GM19193 (cell line): ENCODE measurements around the gene ZFAND3.

ENCODE experiments used
- POLR2A ChIP-seq: IDR thresholded peaks from 4 replicates; pipeline ENCODE4 v1.6.1; 2011; ENCODE audit not compliant: insufficient read depth, insufficient read length; ENCODE audit errors: extremely low read depth

The ZFAND3 gene

GRCh38 chr6:37819177-37819801 is at the start of gene ZFAND3:
Gene ZFAND3 (plus strand): TSS chr6:37819727. CDS start chr6:37819946, 219 bp downstream.
- no peak for TF ChIP-seq POLR2A

- TF ChIP-seq POLR2A, result no peak
Measured at GRCh38 chr6:37774028-37774680, 45.4 kb upstream of the ZFAND3 start.

DNA sequence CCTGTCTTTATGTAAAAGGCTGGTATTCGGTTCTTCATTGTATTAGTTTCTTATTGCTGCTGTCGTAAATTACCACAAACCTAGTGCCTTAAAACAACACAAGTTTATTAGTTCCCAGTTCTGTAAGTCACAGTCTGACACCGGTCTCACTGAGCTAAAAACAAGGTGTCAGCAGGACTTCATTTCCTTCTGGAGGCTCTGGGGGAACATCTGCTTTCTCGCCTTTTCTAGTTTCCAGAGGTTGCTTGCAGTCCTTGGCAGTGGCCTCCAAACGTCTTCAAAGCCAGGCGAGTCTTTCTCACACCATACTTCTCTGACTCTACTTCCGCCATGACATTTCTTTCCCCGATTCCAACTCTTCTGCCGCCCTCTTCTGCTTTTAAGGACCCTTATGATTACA is 43.0 kb upstream of the ZFAND3 start:
- no peak for TF ChIP-seq POLR2A

GRCh38 chr6:37777272-37777834 is 42.2 kb upstream of the ZFAND3 start:
- peak; percentile 55 for TF ChIP-seq POLR2A

GRCh38 chr6:37779111-37779800 is 40.3 kb upstream of the ZFAND3 start:
- TF ChIP-seq POLR2A, result peak; percentile 33

DNA sequence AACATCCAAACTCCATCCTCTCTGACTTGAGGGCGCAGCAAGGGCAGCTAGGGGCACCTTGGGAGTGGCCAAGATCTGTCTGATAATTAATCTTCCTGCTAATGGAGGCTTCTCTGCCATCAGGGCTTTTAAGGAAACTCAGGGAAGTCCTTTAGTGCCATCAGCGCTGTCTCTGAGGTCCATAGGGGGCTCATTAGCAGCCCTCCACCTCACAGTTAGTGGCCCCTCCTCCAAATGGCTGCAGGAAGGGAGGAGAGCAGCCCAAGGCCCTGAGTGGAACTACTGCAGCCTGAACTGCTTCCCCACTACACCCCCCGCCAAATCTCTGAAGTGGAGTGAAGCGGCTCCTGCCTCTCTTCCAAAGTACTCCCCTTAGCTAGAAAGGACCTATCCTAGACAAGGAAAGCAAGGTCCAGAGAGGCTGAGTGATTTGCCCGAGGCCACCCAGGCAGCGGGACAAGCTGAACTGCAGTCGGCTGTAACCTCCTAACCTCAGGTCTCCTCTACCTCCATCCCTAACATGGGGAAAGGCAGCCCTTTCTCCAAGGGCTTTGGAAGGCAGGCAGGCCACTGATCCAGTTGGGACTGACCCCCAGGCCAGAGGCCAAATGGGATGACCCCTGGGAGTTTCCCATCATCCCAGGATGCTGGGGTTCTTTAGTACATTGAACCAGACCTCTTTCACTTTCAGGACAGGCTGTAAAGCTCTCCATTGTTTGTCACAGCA is 39.5 kb upstream of the ZFAND3 start:
- no peak for TF ChIP-seq POLR2A

DNA sequence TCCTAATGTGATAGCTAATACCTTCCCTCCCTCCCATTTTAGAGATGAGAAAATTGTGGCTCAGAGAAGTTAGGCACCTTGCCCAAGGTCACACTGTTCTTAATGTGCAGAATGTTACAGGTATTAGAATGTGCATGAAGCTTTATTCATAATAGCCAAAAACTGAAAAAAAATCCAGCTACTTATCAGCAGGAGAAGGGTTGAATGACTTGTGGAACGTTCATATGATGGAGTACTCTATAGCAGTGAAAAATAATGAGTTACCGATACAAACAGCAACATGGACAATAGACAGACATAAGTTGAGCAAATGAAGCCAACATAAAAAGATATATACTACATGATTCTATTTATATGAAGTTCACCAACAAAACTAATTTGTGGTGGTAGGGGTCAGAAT is 37.7 kb upstream of the ZFAND3 start:
- TF ChIP-seq POLR2A, result no peak

- no peak for TF ChIP-seq POLR2A
Measured at GRCh38 chr6:37783025-37783855, 36.3 kb upstream of the ZFAND3 start.

DNA sequence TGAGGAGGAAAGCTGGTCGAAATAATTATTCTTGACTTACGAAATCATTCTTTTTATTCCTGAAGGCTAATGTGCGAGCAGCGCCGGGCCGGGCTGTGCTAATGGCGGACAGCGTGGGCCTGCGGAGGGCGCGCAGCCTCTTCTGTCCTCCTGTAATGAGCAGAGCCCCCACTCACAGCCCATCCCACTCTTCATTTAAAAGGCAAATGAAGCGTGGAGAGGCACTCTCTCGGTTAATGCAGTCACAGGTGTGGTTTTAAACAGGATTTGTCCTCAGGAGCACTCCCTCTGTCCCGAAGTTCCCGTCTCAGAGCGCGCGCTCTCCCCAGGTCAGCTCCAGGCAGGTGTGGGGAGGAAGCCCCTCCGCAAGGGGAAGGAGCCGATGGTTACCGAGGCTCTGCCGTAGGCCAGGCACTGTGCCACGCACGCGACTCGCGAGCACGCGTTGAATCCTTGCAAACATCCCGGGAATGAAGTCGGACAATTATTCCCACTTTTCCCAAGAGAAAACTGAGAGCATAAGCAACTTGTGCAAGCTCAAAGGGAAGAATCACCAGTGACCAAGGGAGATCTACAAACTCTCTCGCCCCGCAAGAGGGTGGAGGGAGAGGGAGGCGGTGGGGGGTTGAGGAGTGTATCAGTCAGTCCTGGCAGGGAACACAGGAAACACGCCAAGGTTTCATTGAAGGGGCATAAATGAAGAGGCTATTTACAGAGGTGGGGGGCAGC is 35.5 kb upstream of the ZFAND3 start:
- no peak for TF ChIP-seq POLR2A

GRCh38 chr6:37784585-37784967 is 35.0 kb upstream of the ZFAND3 start:
- TF ChIP-seq POLR2A, result no peak

- no peak for TF ChIP-seq POLR2A
Measured at GRCh38 chr6:37785002-37785662, 34.4 kb upstream of the ZFAND3 start.

DNA sequence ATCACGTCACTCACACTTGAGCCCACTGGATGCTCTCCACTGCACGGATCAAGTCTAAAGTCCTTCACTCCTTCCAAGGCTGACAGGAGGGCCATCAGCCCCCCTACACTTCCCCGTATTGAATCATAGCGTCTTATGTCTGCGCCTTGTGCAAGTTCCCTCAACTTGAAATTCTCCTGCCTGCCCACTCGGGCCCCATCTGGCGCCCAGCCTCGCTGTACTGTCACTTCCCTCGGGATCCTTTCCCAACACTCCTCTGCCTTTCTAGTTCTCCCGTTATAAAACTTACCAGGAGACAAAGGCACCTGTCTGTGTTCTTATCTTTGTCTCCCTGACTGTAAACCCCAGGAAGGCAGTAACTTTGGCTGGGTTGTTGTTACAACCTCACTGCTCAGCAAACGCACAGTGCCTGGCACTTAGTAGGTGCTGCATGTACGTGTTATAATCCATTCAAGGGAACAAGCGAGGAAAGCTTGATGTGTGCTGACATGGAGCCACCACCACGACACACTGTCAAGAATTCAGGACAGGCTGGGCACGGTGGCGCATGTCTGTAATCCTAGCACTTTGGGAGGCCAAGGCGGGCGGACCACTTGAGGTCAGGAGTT is 33.8 kb upstream of the ZFAND3 start:
- no peak for TF ChIP-seq POLR2A

DNA sequence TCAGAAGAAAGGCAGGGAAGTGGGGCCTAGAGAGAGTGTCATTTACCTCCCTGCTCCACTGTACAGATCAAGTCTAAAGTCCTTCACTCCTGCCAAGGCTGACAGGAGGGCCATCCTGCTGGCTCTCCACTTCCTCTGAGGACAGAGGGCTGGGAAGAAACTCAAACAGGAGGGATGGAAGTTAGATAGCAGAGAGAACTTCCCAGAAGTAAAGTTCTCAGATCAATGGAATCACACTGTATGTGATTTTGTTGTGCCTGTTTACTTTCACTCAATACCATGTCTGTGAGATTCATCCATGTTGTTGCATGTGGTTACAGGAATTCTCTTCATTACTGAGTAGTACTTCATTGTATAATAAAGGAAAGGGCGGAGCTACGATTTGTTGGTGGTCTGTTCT is 32.3 kb upstream of the ZFAND3 start:
- no peak for TF ChIP-seq POLR2A

- no peak for TF ChIP-seq POLR2A
Measured at GRCh38 chr6:37788259-37788658, 31.3 kb upstream of the ZFAND3 start.
